T-helper 17 cell (primary cell): ENCODE results near the gene CBX6. TPM values are rescaled to one million over a fixed set of nuclear protein-coding genes. Genes with fewer than 3 reads are reported as not detected.

Experiments used
- ATAC-seq: fragments of 150-1000 bp; cut with Tn5 transposase; 2 replicates; pipeline ENCODE4 v1.10.0; 2021; ENCODE audit warnings: mild to moderate bottlenecking, moderate library complexity
- DNase-seq, 3 donors: peaks; one replicate each; pipeline versions ENCODE4 v3.0.0 to v3.0.0-alpha.2; 2020 to 2021
- H3K9me3 ChIP-seq: one replicate; pipeline ENCODE4 v1.7.0; 2013; ENCODE audit warnings: low read length, mild to moderate bottlenecking; ENCODE audit not compliant: control insufficient read depth, poor library complexity, severe bottlenecking
- H3K27ac Mint-ChIP-seq: one replicate; pipeline ENCODE4 v1.8.0; 2022; ENCODE audit warnings: mild to moderate bottlenecking, moderate library complexity, mixed read lengths
- H3K27me3 Mint-ChIP-seq: one replicate; pipeline ENCODE4 v1.8.0; 2022; ENCODE audit warnings: mixed read lengths
- H3K36me3 Mint-ChIP-seq: one replicate; pipeline ENCODE4 v1.8.0; 2022; ENCODE audit warnings: low read depth, mixed read lengths
- H3K4me1 Mint-ChIP-seq: one replicate; pipeline ENCODE4 v1.8.0; 2022; ENCODE audit warnings: mild to moderate bottlenecking, mixed read lengths
- H3K4me3 Mint-ChIP-seq: one replicate; pipeline ENCODE4 v1.8.0; 2022; ENCODE audit warnings: mild to moderate bottlenecking, moderate library complexity, mixed read lengths
- total RNA-seq, 4 donors: library from RNA in 2 of 4; stranded (reverse) in 2 of 4; gene quantifications; one replicate each; pipeline ENCODE4 v1.2.3 and lab custom pipeline; 2022 to 2026

Gene CBX6
- total RNA-seq, 2 donors from 2014 or later = 44.0 to 45.8 TPM

DNA sequence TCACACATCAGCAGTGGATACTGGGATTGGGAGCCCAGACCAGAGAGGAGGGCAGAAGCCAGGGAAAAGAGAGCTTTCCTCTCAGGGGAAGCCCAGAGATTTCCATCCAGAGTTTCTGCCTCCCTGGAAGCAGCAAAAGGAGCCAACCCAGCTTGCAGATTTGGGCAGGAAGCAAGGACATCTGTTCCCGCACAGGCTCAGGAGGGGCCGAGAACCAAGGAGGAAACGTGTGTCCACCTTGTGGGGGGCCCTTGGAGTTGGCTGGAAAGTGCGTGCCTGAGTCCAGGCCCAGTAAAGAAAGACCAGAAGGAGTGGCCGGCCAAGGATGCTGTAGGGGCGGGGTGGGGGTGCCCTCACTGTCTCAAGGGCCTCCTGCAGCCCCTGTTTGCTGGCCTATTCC is 22.2 kb downstream of the CBX6 start:
- peaks cover 7% of the 10 kb centered on the region for H3K4me1 Mint-ChIP-seq
- peaks cover 17% of the 10 kb centered on the region for H3K27me3 Mint-ChIP-seq
- no peaks in the 10 kb centered on the region for H3K9me3 ChIP-seq
- DNase-seq (no peak), ATAC-seq (no peak)
- no peak overlapping the region for H3K27ac Mint-ChIP-seq
- H3K36me3 Mint-ChIP-seq = no peaks in the 10 kb centered on the region
- no peak overlapping the region for H3K4me3 Mint-ChIP-seq

DNA sequence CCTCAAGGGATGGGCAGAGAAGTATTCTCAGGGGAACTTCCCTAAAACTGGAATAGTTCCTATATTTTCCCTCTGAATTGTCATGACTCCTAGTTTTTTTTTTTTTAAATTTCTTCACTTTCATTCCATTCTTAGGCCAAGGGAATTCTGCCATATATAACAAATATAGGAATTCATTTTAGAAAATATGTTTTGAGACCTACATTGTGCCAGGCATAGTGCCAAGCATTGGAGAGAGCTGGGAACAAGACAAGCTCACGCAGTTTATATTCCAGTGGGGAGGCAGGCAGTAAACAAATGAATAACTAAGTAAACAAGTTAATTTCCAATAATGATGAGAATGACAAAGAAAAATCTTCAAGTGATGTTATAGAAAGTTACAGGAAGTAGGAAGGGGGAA is 25.6 kb downstream of the CBX6 start:
- Mint-ChIP-seq H3K4me3 (no peak overlapping the region), H3K4me1 (peaks cover 13% of the 10 kb centered on the region), H3K27ac (no peak overlapping the region), H3K36me3 (no peaks in the 10 kb centered on the region), H3K27me3 (peaks cover 23% of the 10 kb centered on the region)
- H3K9me3 ChIP-seq = no peaks in the 10 kb centered on the region
- no peak for DNase-seq
- no peak for ATAC-seq

DNA sequence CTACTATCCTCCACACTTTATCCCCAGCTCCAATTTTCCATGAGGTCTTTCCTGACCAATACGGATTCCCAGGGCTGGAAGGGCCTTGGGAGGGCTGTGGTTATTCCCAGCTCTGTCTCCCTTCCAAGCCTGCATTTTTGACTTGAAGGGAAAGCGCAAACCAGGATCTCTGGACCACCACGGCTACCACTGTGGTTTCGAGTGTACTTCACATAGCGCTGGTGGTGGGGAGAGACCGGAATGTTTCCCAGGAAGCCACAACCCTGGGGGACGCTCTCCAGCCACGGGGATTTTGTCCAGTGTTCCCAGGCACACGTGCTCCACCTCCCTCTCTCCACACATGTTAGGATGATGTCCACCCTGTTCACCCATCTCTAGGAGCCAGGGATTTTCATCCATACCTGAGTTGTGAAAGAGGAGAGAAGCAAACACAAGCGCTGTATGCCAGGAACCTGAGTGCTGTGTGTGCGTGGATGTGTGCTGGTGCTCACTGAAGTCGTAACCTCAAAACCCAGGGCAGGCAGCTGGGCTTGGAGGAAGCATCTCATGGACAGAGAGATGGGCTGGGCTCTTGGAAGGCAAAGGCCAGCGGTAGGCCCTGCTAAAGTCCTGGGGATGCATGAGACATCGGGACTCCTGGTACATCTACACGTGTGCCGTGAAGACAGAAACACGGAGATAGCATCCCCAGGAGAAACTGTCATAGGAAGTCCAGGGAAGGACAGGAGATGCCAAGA is 26.8 kb downstream of the CBX6 start:
- DNase-seq (no peak), ATAC-seq (no peak)
- H3K27me3 Mint-ChIP-seq = peaks cover 28% of the 10 kb centered on the region
- H3K4me3 Mint-ChIP-seq = peak overlapping the region; percentile 53
- H3K36me3 Mint-ChIP-seq = peaks cover 1% of the 10 kb centered on the region
- peaks cover 15% of the 10 kb centered on the region for H3K4me1 Mint-ChIP-seq
- no peak overlapping the region for H3K27ac Mint-ChIP-seq
- H3K9me3 ChIP-seq = no peaks in the 10 kb centered on the region

DNA sequence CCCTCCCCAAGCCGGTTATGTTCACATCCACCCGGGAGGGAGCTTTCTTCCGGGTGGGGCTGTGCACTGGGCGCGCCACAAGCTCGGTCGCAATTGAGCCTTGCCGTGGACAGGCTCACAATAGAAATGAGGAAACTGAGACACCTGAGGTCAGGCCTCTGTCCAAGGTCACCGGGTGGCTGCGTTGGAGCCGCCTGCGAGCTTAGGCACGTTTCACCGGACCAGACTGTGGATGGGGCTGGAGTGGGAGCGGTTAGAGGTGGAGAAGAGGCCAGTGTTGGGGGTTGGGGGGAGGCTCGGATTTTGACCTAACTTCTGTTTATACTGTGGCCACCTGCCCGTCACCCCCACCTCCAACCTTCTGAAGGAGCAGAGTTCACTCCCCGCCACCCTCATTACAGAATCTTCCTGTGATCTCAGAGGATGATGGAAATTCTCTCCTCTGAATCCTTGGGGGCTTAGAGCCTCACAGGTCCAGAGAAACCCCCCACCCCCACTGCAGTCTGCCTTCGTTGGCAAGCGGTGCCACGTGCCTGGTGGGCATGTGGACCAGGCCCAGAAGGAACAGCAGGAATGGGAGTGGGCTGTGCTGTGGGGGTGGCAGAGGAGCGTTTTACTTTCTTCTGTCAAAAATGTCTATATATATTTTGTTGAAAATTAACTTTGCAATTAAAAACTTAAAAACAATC is 27.6 kb downstream of the CBX6 start:
- no peak for ATAC-seq
- no peak for DNase-seq
- H3K9me3 ChIP-seq = no peaks in the 10 kb centered on the region
- peak overlapping the region; percentile 53 for H3K4me3 Mint-ChIP-seq
- H3K36me3 Mint-ChIP-seq = peaks cover 6% of the 10 kb centered on the region
- peaks cover 22% of the 10 kb centered on the region for H3K4me1 Mint-ChIP-seq
- H3K27ac Mint-ChIP-seq = no peak overlapping the region
- peaks cover 32% of the 10 kb centered on the region for H3K27me3 Mint-ChIP-seq

DNA sequence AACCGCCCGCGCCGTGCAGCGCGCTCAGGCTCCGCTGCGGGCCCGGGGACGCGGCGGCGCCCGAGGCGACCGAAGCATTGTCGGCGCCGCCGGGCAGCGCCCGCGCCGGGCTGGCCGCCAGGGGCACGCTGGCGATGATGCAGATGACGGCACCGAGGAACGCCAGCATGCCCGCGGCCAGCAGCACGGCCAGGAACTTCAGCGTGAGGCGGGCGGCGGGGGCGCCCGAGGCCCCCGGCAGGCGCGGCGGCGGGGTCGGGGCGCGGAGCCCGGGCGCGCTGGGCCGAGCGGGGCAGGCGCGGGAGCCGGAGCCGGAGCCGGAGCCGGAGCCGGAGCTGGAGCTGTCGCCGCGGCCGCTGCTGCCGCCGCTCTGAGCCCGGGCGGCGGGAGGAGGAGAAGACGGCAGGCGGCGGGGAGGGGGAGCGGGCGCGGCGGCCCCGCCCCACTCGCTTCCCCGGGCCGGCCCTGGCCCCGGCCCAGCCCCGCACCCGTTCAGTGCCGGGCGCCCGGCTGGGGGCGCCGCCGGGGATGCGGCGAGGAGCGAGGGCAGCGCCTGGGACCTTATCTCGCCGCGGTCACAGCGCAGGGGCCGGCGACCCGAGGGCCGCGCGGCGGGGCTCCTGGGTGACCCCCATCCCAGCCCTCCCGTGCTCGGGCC is 28.2 kb downstream of the CBX6 start, which contains the start of gene NPTXR:
TSS of gene NPTXR (minus strand) at position 372 of the 658 bp plus-strand sequence.
- peaks cover 19% of the 10 kb centered on the region for H3K4me1 Mint-ChIP-seq
- peak; percentile 62 for ATAC-seq
- peak within 1 kb of the TSS; percentile 92 for H3K4me3 Mint-ChIP-seq
- DNase-seq = peak in 2 of 3 donors; percentile 14 to 32
- peaks cover 26% of the 10 kb centered on the region for H3K27me3 Mint-ChIP-seq
- no peaks in the 10 kb centered on the region for H3K9me3 ChIP-seq
- peak within 1 kb of the TSS; percentile 56 for H3K27ac Mint-ChIP-seq
- H3K36me3 Mint-ChIP-seq = peaks cover 6% of the 10 kb centered on the region

DNA sequence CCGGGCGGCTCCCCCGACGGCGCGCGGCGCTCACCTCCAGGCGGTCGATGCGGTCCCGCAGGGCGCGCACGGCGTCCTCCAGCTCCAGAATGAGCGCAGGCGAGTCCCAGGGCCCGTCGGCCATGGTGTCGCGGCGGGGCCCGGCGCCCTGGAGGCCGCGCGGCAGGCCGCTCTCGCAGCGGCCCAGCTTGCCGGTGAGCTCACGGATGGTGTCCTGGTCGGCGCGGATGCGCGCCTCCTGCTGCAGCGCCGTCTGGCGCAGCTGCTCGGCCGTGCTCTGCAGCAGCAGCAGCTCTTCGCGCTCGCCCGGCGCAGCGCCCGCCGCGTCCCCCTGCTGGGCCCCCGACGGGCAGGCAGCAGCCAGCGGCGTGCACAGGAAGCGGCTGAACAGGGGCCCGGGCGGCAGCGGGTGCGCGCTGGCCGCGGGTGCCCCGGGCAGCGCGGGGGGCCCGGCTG is 28.8 kb downstream of the CBX6 start:
- Mint-ChIP-seq H3K27me3 (peaks cover 26% of the 10 kb centered on the region), H3K4me3 (peak overlapping the region; percentile 52), H3K27ac (peak overlapping the region; percentile 56), H3K4me1 (peaks cover 20% of the 10 kb centered on the region), H3K36me3 (peaks cover 6% of the 10 kb centered on the region)
- H3K9me3 ChIP-seq = no peaks in the 10 kb centered on the region
- DNase-seq = peak in 2 of 3 donors; percentile 29 to 37
- peak; percentile 88 for ATAC-seq

DNA sequence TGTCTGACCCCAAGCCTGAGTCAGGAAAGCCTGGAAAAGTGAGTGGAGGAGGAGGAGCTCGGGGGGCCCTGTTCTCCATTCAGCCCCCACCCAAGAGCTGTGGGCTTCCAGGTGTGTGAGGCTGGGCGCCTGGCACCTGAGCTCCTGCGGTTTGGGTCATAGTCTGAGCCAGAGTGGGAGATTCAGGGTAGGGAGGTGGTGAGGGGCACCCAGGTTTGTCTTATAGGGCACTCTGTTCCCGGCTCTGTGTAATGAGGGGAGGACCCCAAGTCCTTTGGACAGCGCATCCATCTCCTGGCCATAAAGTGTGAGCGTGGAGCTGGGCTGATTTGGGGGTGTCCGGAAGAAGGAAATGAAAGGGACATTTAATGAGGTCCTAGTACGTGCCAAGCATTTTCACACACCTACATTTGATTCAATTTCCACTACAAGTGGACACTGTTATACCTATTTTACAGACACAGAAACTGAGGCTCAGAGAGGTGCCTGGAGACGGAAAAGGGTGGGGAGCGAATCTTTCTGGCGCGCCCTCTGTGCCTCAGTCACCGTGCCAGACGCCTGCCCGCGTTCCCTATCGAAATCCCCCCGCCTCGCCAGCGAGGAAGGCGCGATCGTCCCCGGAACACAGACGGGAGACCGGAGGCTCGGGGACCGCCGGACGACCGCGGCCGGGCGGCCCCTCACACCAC is 29.4 kb downstream of the CBX6 start:
- Mint-ChIP-seq H3K27ac (peak overlapping the region; percentile 56), H3K36me3 (peaks cover 6% of the 10 kb centered on the region), H3K4me3 (peak overlapping the region; percentile 92), H3K27me3 (peaks cover 26% of the 10 kb centered on the region), H3K4me1 (peaks cover 20% of the 10 kb centered on the region)
- ATAC-seq (no peak), DNase-seq (no peak)
- H3K9me3 ChIP-seq = no peaks in the 10 kb centered on the region

DNA sequence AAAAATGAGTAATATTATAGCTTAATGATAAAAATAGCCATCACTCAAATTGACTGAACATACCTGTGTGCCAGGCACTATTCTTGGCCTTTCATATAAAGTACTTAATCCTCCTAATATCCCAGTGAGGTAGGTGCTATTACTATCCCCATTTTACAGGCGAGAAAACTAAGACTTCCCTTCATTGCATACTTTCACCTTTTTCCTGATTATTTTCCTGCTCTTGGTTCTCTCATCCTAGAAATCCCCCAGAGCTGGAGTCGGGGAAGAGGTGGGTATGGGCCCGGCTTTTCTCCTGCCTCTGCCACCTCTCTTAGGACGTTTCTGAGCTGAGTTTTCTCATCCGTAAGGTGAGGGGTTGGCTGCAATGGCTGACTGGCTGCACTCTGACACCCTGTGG is 30.4 kb downstream of the CBX6 start:
- no peaks in the 10 kb centered on the region for H3K9me3 ChIP-seq
- Mint-ChIP-seq H3K36me3 (peaks cover 6% of the 10 kb centered on the region), H3K4me1 (peaks cover 18% of the 10 kb centered on the region), H3K4me3 (no peak overlapping the region), H3K27ac (no peak overlapping the region), H3K27me3 (peaks cover 17% of the 10 kb centered on the region)
- ATAC-seq = no peak
- DNase-seq = no peak

DNA sequence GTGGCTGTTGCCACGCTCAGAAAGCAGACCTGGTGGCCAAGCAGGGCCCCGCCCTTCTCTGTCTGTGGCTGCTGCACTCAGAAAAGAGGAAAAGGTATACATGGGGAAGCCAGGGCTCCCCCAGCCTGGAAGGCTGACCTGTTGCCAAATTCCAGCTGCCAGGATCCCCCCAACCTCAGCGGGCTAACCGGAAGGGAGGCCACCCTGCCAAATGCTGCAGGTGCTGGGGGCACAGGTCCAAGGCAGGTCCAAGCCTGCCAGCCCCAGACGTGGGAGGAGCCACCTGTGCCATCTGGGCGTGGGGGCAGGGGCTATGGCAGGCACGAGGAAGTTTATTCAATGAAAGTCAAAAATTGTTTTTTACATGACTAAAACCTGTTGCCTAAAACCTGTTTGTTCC is 30.8 kb downstream of the CBX6 start:
- H3K9me3 ChIP-seq = no peaks in the 10 kb centered on the region
- no peak for ATAC-seq
- DNase-seq = no peak
- peaks cover 6% of the 10 kb centered on the region for H3K36me3 Mint-ChIP-seq
- H3K27me3 Mint-ChIP-seq = peaks cover 17% of the 10 kb centered on the region
- no peak overlapping the region for H3K4me3 Mint-ChIP-seq
- H3K4me1 Mint-ChIP-seq = peaks cover 18% of the 10 kb centered on the region
- H3K27ac Mint-ChIP-seq = no peak overlapping the region

DNA sequence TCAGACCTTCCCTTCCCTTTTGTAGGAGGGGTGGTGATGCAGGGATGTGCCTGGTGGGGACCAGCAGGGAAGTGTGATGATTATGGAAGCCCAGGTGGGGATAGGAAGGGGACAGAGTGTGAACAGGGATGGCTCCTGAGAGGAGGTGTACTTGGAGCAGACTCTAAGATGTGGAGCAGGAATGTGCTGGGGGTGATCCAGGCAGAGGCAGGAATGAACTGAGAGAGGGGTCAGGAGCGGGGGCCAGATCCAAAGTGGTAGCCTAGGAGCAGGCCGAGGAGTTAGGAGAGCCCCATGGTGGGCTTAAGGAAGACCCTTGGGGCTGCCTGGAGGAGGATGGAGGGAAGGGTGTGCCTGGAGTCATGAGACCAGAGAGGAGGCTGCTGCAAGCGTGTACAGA is 31.9 kb downstream of the CBX6 start:
- Mint-ChIP-seq H3K27me3 (peaks cover 17% of the 10 kb centered on the region), H3K27ac (no peak overlapping the region), H3K36me3 (peaks cover 6% of the 10 kb centered on the region), H3K4me1 (peaks cover 18% of the 10 kb centered on the region), H3K4me3 (no peak overlapping the region)
- ATAC-seq (no peak), DNase-seq (no peak)
- no peaks in the 10 kb centered on the region for H3K9me3 ChIP-seq

DNA sequence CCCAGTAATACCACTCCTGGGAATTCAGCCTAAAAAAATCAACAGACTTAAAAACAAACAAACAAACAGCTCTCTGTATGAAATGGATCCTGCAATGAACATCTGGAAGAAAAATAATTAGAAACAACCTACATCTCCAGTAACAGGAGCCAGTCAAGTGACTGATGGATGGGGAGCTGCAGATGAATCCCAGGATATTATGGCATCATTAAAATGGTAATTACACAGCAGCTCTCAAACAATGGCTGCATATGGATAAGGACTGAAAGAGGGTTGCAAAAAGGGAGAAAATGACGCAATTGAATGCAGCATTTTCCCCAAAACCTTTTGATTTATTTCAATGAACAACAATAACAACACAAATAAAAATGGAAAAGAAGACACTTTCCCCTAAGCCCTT is 32.3 kb downstream of the CBX6 start:
- H3K4me1 Mint-ChIP-seq = peaks cover 18% of the 10 kb centered on the region
- no peak for ATAC-seq
- peaks cover 17% of the 10 kb centered on the region for H3K27me3 Mint-ChIP-seq
- H3K9me3 ChIP-seq = no peaks in the 10 kb centered on the region
- H3K36me3 Mint-ChIP-seq = peaks cover 6% of the 10 kb centered on the region
- no peak overlapping the region for H3K4me3 Mint-ChIP-seq
- no peak for DNase-seq
- H3K27ac Mint-ChIP-seq = no peak overlapping the region

DNA sequence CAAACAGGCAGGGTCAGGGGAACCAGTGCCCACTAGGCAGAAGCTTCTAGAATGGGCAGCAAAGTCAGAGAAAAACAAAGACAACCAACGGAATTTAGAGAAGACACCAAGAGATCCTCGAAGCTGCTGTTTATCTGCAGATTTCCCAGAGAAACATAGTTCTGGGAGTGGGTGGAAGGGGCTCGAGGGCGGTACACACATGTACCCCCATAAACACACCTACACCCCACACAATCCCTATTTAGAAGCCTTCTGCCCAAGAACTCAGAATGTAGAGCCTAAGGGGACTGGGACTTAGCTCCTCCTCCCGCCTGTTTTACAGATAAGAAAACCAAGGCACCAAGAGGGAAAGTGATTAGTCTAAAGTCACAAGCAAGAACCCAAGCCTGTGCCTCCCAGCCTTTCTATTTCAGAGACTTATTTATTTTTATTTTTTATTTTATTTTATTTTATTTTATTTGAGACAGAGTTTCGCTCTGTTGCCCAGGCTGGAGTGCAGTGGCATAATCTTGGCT is 34.5 kb downstream of the CBX6 start:
- ATAC-seq = no peak
- H3K4me1 Mint-ChIP-seq = peaks cover 12% of the 10 kb centered on the region

DNA sequence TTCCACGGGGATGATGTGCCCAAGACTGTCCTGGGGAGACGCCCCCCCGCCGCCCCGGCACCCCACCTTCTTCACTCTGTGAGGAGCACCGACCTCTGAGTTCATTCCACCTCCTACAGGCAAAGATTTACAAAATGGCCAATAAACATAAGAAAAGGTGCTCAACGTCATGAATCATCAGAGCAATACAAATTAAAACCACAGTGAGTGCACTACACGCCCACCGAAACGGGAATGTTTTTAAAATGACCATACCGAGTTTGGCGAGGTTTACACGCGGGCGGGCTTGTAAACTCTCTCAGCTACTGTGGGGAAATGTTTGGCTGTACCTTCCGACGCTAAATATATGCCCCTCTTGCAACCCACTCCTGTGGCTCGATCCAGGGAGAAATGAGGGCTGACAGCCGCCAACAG is 36.1 kb downstream of the CBX6 start:
- no peak for ATAC-seq
- peaks cover 12% of the 10 kb centered on the region for H3K4me1 Mint-ChIP-seq

More for the DNA sequence above, 34.5 kb downstream of the CBX6 start:
- H3K9me3 ChIP-seq = no peaks in the 10 kb centered on the region
- H3K4me3 Mint-ChIP-seq = no peak overlapping the region
- peaks cover 6% of the 10 kb centered on the region for H3K36me3 Mint-ChIP-seq
- H3K27me3 Mint-ChIP-seq = peaks cover 17% of the 10 kb centered on the region
- H3K27ac Mint-ChIP-seq = no peak overlapping the region
- no peak for DNase-seq

More for the DNA sequence above, 36.1 kb downstream of the CBX6 start:
- DNase-seq = no peak
- H3K9me3 ChIP-seq = no peaks in the 10 kb centered on the region
- Mint-ChIP-seq H3K4me3 (no peak overlapping the region), H3K27me3 (peaks cover 12% of the 10 kb centered on the region), H3K27ac (no peak overlapping the region), H3K36me3 (peaks cover 6% of the 10 kb centered on the region)
